Superior temporal gyrus (tissue), 1 donor: ENCODE results near the gene FZD10.

ENCODE experiments used
- DNase-seq: peaks from one replicate; pipeline ENCODE4 v3.0.0-alpha.2; 2016; ENCODE audit errors: extremely low spot score

FZD10 gene

DNA sequence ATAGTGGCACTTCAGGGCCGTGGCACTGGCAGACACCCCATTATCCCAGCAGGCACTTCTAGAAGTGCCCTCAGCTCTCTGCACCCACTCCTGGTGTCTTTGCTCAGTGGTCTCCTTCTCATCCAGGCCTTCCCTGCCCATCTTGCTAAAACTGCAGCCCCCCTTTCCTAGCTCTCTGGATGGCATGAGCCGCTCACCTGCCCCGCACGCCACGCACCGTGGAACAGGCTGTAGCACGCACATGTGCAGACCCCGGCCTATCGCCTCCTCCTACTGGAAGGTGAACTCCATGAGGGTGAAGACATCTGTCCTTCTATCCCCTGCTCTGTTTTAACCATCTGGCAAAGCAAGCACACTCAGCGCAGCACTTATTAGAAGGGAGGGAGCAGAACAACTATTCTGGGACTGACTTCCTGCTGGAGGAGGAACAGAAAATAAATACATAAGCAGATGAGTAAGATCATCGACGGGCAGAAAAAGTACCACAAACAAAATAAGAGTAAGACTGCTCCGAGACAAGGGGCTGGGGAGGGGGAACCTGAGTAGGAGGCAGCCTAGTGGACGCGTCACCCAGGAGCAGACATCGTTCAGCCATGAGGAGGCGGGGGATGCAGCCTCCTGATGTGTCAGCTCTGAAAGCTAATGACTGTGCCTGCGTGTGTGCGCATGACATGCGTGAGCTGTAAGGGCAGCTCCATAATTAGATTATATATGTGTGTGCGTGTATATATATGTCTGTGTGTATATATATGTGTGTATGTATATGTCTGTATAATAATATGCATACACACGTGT is 7.8 kb upstream of the FZD10 start:
- no peak for DNase-seq

DNA sequence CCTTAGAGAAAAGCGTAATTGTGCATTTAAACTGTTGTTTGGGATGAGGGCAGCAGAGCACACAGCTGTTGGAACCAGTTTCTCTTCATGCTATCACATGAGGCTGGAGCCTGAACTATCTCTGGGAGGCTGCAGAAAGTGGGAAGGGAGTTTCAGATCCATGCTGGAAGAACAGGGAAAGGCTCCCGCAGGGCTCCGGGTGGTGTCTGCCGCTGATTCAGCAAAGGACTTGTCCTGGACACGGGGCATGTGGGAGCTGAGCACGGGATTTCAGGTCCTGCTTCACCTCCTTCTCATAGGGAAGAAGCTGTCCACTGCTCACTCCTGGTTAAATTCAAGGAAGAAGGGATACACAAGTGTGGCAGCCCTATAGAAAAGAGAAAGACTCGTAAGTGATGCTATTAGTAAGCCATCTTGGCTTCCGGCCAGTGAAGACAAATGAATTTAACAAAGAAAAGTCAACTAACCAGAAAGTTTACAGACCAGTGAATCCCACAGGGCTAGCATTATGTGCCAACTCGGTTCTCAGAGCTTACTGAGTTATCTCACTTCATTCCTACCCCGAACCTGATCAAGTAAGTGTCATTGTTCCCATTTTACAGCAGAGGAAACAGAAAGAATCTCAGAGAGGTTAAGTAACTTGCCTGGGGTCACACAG is 6.7 kb upstream of the FZD10 start:
- DNase-seq: no peak

DNA sequence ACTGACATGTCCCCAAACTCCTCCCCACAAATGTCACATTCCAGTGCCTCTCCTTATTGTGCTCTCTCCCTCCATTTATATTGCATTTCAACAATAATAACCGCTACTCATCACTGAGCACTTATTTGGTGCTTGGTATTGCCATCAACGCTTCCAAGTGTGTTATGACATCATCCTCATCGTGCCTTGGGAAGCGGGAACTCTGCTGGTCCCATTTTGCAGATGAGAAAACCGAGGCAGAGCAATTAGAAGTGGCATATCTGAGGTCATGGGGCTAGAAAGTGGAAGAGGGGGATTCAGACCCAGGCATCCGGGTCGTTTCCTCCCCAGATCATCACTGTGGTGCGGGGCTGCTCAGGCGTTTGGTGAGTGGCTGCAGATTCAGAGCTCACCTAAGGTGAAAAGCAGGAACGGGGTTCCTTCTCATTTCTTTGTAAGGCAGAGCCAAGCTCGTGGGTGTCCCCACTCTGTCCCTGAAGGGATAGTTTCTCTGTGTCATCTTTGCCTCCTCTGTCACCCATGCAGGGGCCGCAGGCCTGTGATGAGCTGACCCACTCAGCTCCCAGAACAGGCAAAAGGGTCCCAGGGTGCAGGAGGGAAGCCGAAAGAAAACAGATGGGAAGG is 5.5 kb upstream of the FZD10 start:
- DNase-seq: no peak

DNA sequence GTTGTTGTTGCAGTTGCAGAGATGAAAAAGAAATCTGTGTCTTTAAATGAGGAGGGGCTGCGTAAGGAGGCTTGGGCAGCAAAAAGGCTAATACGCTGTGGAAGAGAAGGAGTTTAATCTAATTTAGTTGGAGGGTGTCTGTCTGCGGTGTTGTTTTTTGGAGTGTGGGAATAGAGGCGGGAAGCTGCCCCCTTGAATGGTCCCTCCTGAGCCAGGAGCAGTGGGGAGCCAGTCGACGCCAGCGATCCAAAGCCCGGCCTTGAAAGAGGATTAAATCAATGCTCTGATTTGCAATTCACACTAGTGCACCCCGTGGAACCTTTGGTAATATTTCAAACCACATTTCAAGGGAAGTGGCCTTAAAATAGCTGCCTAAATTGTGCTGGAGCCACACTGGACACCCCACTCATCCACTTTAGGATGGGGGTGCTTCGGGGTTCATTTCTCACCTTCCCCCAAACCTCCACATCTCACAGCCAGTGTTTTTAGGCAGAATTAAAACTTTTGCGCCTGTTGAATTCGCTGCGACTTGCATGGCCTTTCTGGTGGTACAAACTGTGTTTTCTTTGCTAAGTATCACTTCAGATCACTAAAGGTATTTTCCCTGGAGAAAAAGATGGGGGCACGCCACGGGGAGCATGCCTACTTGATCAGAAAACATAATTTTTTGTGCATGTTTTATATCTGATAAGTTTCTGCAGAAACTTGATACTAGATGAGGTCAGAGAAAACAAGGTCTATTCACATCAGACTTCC is 4.1 kb upstream of the FZD10 start:
- no peak for DNase-seq

DNA sequence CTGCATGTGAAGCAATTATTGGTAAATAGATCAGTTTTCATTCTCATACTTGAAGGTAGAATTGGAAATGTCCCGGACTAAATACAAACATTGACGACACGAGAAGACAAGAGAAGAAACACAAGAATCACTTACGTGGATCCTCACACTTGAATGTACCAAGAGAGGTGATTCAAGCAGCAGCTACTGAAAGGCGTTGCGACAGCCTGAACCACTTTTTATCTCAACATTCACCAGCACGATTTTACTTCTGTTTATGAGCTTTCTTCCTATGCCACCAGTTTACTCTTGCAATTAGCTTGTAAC is 3.6 kb upstream of the FZD10 start:
- no peak for DNase-seq

- no peak for DNase-seq
Observed at GRCh38 chr12:130160306-130160705, 2.0 kb upstream of the FZD10 start.

DNA sequence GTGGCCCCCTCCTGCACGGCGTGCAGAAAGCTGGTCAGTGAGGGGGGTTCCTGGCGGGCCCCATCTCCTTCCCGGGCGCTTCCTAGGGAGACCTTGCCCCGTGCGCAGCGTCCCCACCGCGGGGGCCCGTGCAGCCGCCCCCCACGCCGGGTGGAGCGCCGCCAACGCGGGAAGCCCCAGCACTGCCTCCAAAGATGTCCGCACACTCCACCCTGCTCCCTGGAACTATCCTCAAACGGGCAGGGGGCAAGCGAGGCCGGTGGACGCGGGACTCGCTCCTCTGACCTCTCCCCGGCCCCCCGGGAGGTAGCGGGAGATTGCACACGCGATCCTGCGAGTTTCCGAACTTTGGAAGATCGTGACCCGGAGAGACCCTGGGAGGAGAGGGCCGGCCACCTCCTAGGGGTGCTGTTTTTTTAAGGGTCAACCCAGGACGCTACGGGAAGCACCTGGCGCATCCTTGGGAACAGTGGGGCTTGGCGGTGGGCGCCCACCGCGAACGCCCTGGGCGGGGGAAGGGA is 1.5 kb upstream of the FZD10 start:
- no peak for DNase-seq

DNA sequence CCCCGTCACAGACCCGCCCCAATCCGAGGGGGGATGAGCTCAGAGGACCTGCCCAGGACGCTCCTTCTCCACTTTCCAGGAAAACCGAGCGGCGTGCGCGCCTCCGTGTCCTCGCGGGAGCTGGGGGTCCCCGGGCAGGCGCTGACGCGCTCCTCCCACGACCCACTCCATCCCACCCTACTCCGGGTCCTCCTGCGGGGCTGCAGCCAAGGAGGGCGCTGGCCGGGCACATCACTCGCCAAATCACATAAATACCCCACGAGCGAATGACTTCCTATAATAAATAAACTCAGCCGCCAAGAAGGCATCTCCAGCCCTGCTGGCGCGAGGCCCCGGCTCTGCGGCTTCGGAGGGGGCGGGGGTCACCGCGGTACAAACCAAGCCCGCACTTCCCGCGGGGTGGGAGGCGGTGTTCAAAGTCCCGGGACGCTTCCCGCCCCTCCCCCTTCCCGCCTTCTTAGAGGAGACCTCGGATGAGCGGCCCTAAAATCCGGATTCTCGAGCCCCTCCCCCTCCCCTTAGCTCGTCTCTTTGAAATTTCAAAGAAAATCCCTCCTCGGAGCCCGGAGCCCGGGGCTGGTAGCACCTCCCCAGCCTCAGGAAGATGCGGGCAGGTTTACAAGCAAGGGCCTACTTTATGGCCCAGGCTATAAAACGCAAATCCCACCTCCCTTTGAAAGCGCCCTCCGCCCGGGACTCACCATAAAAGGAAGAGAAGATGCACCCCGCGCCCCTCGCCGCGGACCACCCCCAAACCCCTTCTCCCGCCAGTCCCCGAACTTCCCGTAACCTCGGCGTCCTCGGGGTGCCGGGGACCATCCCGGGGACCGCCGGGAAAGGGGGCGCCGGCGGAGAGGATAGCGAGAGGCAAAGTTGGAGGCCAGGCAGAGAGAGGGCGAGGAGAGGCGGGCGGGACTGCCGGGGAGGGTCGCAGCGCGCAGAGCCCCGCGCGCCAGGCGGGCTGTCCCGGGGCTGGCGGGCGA is 712 bp upstream of the FZD10 start:
- no peak for DNase-seq

GRCh38 chr12:130162745-130163460 is 639 bp downstream of the FZD10 start:
- no peak for DNase-seq

GRCh38 chr12:130163461-130164215 is 1.4 kb downstream of the FZD10 start:
- DNase-seq: no peak

- no peak for DNase-seq
Observed at GRCh38 chr12:130164216-130164542, 1.9 kb downstream of the FZD10 start.

- DNase-seq: no peak
Observed at GRCh38 chr12:130164936-130165335, 2.7 kb downstream of the FZD10 start.

GRCh38 chr12:130166306-130166705 is 4.0 kb downstream of the FZD10 start:
- no peak for DNase-seq

GRCh38 chr12:130167537-130167936 is 5.3 kb downstream of the FZD10 start:
- no peak for DNase-seq

GRCh38 chr12:130169256-130169655 is 7.0 kb downstream of the FZD10 start:
- DNase-seq: no peak

- DNase-seq: no peak
Observed at GRCh38 chr12:130169924-130170323, 7.7 kb downstream of the FZD10 start.

DNA sequence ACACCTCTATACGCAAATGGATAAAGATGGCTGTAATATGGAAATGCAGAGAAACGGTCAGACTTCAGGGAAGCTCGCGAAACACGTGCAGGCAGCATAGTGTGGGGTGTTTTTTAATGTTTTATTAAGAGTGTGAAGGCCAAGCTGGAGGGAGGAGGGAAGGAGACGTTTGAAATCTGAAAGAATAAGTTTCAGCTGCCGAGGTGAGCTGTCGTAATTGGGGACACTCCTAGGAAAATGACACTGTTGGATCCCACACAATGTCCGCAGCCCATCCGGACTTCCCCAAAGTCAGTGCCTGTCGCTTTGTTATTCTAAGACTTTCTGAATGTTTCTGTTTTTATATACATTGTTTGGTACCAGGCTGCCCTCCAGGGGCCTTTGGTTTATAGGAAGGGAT is 8.3 kb downstream of the FZD10 start:
- DNase-seq: no peak

DNA sequence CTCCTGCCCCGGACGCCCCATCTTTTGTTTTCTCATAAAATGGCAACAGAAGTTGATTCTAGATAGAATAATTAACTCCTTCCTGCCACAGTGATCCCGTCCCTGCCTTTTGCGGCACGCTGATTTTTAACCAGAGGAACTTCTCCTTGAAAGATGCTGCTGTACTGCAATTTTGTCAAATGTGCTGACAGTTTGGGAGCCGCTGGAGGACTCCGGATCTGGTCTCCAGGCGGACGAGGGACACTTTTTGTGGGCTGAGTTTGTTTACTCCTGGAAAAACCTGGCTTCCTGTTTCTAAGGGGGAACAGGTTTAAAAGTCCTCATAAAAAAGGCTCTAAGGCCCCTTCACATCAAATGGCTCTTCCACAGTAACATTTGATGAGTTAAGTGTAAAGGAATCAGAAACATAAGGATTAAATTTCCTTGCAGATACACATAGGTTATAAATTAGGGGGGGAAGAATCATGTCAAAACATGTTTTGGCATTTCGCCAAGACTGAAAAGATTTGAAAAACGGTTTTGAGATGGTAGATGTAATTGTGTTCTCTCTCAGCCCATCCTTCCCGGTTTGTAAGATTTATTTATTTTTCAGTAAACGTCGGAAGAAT is 15.5 kb downstream of the FZD10 start:
- DNase-seq: no peak

GRCh38 chr12:130178282-130178681 is 16.0 kb downstream of the FZD10 start:
- DNase-seq: no peak
